Kasumi-1 (cell line): ENCODE measurements around the gene SLC13A3.
A peak's percentile ranks its signal among the peaks of the same experiment; 100 is the strongest.

Source experiments
- DNase-seq, 2 experiments: peaks; one replicate each; lab custom pipeline; 2025; lab: John Stamatoyannopoulos, UW

Gene SLC13A3

GRCh38 chr20:46636514-46636913 lies 14.7 kb downstream of the SLC13A3 start:
- DNase-seq, result no peak

GRCh38 chr20:46635514-46636136 lies 15.6 kb downstream of the SLC13A3 start:
- no peak for DNase-seq

- DNase-seq, result no peak
Measured at GRCh38 chr20:46634528-46634927, 16.7 kb downstream of the SLC13A3 start.

- DNase-seq, result no peak
Measured at GRCh38 chr20:46631874-46632446, 19.3 kb downstream of the SLC13A3 start.

- DNase-seq, result peak in 1 of 2 experiments; percentile 0
Measured at GRCh38 chr20:46631212-46631869, 19.9 kb downstream of the SLC13A3 start.

- no peak for DNase-seq
Measured at GRCh38 chr20:46630306-46630705, 21.0 kb downstream of the SLC13A3 start.

GRCh38 chr20:46629341-46629740 lies 21.9 kb downstream of the SLC13A3 start:
- DNase-seq, result no peak

- no peak for DNase-seq
Measured at GRCh38 chr20:46627234-46627633, 24.0 kb downstream of the SLC13A3 start.

- no peak for DNase-seq
Measured at GRCh38 chr20:46626758-46627157, 24.5 kb downstream of the SLC13A3 start.

- no peak for DNase-seq
Measured at GRCh38 chr20:46625875-46626373, 25.3 kb downstream of the SLC13A3 start.

GRCh38 chr20:46624946-46625345 lies 26.3 kb downstream of the SLC13A3 start:
- DNase-seq, result peak in 1 of 2 experiments; percentile 3

- DNase-seq, result no peak
Measured at GRCh38 chr20:46622165-46622564, 29.1 kb downstream of the SLC13A3 start.

GRCh38 chr20:46621492-46621891 lies 29.8 kb downstream of the SLC13A3 start:
- DNase-seq, result no peak

- DNase-seq, result no peak
Measured at GRCh38 chr20:46619445-46619844, 31.8 kb downstream of the SLC13A3 start.

GRCh38 chr20:46618316-46619100 lies 32.8 kb downstream of the SLC13A3 start:
- no peak for DNase-seq

- DNase-seq, result no peak
Measured at GRCh38 chr20:46614503-46614902, 36.8 kb downstream of the SLC13A3 start.

GRCh38 chr20:46610145-46610544 lies 41.1 kb downstream of the SLC13A3 start:
- DNase-seq, result no peak

- DNase-seq, result no peak
Measured at GRCh38 chr20:46609043-46609442, 42.2 kb downstream of the SLC13A3 start.

GRCh38 chr20:46607849-46608497 lies 43.3 kb downstream of the SLC13A3 start:
- DNase-seq, result no peak

- no peak for DNase-seq
Measured at GRCh38 chr20:46607191-46607848, 43.9 kb downstream of the SLC13A3 start.

GRCh38 chr20:46606817-46607190 lies 44.5 kb downstream of the SLC13A3 start:
- no peak for DNase-seq
